ENCODE measurements around the gene GOLGA8B. TPM values are rescaled to one million over a fixed set of nuclear protein-coding genes. Genes with fewer than 3 reads are reported as not detected.

The GOLGA8B gene
- total RNA-seq, 8 experiments from 2014 or later, result 25.2 to 84.8 (median 48.2) TPM

DNA sequence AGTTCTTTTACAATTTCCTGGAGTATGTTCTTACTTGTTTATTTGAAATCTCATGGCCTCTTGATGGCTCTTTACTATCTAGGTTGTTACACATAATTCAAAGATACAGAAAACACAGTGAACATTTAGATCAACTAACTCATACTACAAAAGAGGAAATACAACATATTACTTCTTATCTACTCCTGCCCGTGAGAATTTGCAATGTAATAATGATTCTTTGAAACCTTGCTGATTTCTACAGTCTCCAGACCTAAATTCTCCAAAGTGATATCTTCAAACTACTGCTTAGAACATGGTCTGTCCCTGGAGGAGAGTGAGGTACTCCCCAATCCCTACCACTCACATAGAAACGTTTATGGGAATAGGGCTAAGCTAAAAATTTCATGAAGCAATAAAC, 29.9 kb upstream of the GOLGA8B start:
- no peak overlapping the region for H3K4me3 ChIP-seq
- peaks cover 0 to 15% of the 10 kb centered on the region in 2 donors for H3K4me1 ChIP-seq (replicated peaks in 1 of 2)
- 0 to 100% (median 21%) methylated on average over 1 to 2 of the region's 2 CpGs; no CpG with 5 or more reads in 1 of the 10 experiments for WGBS, 10 experiments
- H3K27ac ChIP-seq, result no peak overlapping the region
- in situ Hi-C loops (cut with MboI; ENCODE audit: low pct_unique_long_range_greater_than_20kb in 2 of 9, low sequenced_read_pairs in 9 of 9, unreplicated experiment in 9 of 9), result loop anchor here in 2 of 9 experiments (10.0 to 25.0 kb wide), 2 partner anchors 299 to 302 kb away; no protein-coding TSS in a partner anchor
- ATAC-seq (replicated peaks in 6 of 8), result no peak

DNA sequence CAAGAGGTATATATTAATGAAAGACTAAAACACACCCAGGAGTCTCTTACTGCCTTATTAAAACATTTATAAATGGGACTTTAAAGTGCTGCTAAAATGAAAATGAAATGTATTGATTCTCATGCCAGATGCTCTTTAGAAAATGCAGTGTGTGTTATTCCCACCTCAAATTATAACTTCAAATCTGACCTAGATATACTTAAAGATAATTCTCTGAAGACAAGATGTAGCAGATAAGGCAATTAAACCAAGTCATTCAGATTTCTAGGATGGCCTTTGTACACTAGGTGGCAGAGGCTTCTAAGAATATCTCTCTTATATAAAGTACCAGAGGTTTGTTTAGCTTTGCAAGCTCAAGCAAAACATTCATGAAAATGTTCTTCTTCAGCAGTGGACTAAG, 26.9 kb upstream of the GOLGA8B start:
- peak in 3 of 8 experiments; percentile 41 to 64 (median 59) for ATAC-seq (replicated peaks in 6 of 8)
- peaks cover 0 to 15% of the 10 kb centered on the region in 2 donors for H3K4me1 ChIP-seq (replicated peaks in 1 of 2)
- H3K27ac ChIP-seq, result no peak overlapping the region
- no peak overlapping the region for H3K4me3 ChIP-seq
- in situ Hi-C loops (cut with MboI; ENCODE audit: low pct_unique_long_range_greater_than_20kb in 2 of 9, low sequenced_read_pairs in 9 of 9, unreplicated experiment in 9 of 9), result loop anchor here in 2 of 9 experiments (10.0 to 25.0 kb wide), 2 partner anchors 302 to 304 kb away; no protein-coding TSS in a partner anchor

- peak in 1 of 8 experiments; percentile 56 for ATAC-seq (replicated peaks in 6 of 8)
- Histone ChIP-seq H3K4me1 (replicated peaks in 1 of 2) (peaks cover 0 to 15% of the 10 kb centered on the region in 2 donors), H3K27ac (no peak overlapping the region), H3K4me3 (no peak overlapping the region)
- in situ Hi-C loops (cut with MboI; ENCODE audit: low pct_unique_long_range_greater_than_20kb in 2 of 9, low sequenced_read_pairs in 9 of 9, unreplicated experiment in 9 of 9), result loop anchor here in 2 of 9 experiments (10.0 to 25.0 kb wide), 2 partner anchors 303 to 305 kb away; no protein-coding TSS in a partner anchor
- WGBS, 10 experiments, result 26 to 86% (median 65%) methylated on average over 2 to 10 of the region's 12 CpGs
Observed at GRCh38 chr15:34609102-34610057, 25.9 kb upstream of the GOLGA8B start.

GRCh38 chr15:34608517-34608916, 25.1 kb upstream of the GOLGA8B start:
- in situ Hi-C loops (cut with MboI; ENCODE audit: low pct_unique_long_range_greater_than_20kb in 2 of 9, low sequenced_read_pairs in 9 of 9, unreplicated experiment in 9 of 9), result loop anchor here in 1 of 9 experiments (25.0 kb wide), 1 partner anchor 304 kb away; no protein-coding TSS in a partner anchor
- no peak overlapping the region for H3K4me3 ChIP-seq

GRCh38 chr15:34607832-34608231, 24.4 kb upstream of the GOLGA8B start:
- in situ Hi-C loops (cut with MboI; ENCODE audit: low pct_unique_long_range_greater_than_20kb in 2 of 9, low sequenced_read_pairs in 9 of 9, unreplicated experiment in 9 of 9), result loop anchor here in 1 of 9 experiments (25.0 kb wide), 1 partner anchor 304 kb away; no protein-coding TSS in a partner anchor
- Histone ChIP-seq H3K4me1 (replicated peaks in 1 of 2) (peaks cover 0 to 15% of the 10 kb centered on the region in 2 donors), H3K4me3 (no peak overlapping the region), H3K27ac (no peak overlapping the region)
- ATAC-seq (replicated peaks in 6 of 8), result no peak

More at GRCh38 chr15:34608517-34608916, 25.1 kb upstream of the GOLGA8B start:
- Histone ChIP-seq H3K4me1 (replicated peaks in 1 of 2) (peaks cover 0 to 15% of the 10 kb centered on the region in 2 donors), H3K27ac (no peak overlapping the region)
- 38 to 81% (median 54%) methylated on average over 1 of the region's 1 CpG; no CpG with 5 or more reads in 2 of the 10 experiments for WGBS, 10 experiments
- ATAC-seq (replicated peaks in 6 of 8), result no peak

DNA sequence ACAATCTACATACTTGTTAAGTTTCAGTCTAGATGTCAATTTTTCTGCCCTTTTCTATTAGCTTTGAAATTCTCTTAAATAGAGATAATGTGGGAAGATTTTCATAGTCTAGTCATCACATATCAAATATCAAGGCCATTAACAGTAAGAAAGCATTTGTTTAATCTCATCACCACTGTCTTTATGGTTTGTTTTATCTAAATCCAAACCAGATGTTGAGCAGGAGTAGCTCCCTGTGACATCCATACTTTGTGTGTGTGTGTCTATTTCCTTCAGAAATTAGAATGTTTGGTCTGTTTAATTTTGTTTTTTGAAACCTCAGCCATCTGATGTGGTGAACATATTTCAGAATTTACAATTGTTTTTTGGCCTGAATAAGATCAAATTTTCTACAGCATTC, 23.1 kb upstream of the GOLGA8B start:
- no peak overlapping the region for H3K27ac ChIP-seq
- peaks cover 0 to 15% of the 10 kb centered on the region in 2 donors for H3K4me1 ChIP-seq (replicated peaks in 1 of 2)
- in situ Hi-C loops (cut with MboI; ENCODE audit: low pct_unique_long_range_greater_than_20kb in 2 of 9, low sequenced_read_pairs in 9 of 9, unreplicated experiment in 9 of 9), result loop anchor here in 1 of 9 experiments (25.0 kb wide), 1 partner anchor 306 kb away; no protein-coding TSS in a partner anchor
- ATAC-seq (replicated peaks in 6 of 8), result peak in 2 of 8 experiments; percentile 54 to 78
- H3K4me3 ChIP-seq, result no peak overlapping the region

DNA sequence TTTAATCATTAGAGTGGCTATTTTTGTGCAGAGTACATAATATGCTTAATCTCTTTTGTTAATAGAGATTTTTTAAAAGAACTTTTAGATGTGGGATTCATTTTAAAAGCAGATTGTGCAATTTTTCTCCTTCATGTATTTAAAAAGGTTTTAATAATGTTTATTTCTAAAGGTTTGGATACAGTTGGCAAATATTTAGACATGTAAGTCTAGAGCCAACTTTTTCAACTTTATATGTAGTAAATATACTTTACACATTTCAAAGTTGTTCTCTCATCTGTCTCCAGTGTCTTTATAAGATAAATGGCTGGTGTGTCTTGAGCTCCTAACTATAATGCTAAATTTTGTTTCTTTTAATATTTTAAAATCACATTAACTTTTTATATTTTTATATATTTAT, 22.7 kb upstream of the GOLGA8B start:
- in situ Hi-C loops (cut with MboI; ENCODE audit: low pct_unique_long_range_greater_than_20kb in 2 of 9, low sequenced_read_pairs in 9 of 9, unreplicated experiment in 9 of 9), result loop anchor here in 1 of 9 experiments (25.0 kb wide), 1 partner anchor 306 kb away; no protein-coding TSS in a partner anchor
- Histone ChIP-seq H3K4me3 (no peak overlapping the region), H3K4me1 (replicated peaks in 1 of 2) (peaks cover 0 to 15% of the 10 kb centered on the region in 2 donors), H3K27ac (no peak overlapping the region)
- no peak for ATAC-seq (replicated peaks in 6 of 8)

DNA sequence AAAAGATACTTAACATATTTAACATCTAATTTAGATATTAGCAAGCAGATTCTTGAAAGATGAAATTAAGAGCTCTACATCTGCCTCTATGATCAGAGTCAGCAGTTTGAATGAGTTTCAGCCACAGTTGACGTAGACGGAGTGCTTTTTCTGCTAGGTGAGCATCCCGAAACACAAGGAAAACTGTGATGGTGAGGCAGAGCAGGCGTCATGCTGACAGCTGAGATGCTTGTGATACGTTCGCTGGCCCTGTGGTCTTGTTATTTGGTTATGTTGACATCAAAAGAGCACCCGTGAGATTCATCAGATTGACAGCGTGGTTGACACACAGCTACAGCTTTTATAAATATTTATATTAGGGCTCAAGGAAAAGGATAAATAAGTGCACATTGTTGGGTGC, 19.6 kb upstream of the GOLGA8B start:
- WGBS, 10 experiments, result 21 to 93% (median 65%) methylated on average over 3 to 8 of the region's 8 CpGs; no CpG with 5 or more reads in 2 of the 10 experiments
- no peaks in the 10 kb centered on the region for H3K4me1 ChIP-seq (replicated peaks in 1 of 2)
- ATAC-seq (replicated peaks in 6 of 8), result no peak
- in situ Hi-C loops (cut with MboI; ENCODE audit: low pct_unique_long_range_greater_than_20kb in 2 of 9, low sequenced_read_pairs in 9 of 9, unreplicated experiment in 9 of 9), result loop anchor here in 1 of 9 experiments (25.0 kb wide), 1 partner anchor 309 kb away; no protein-coding TSS in a partner anchor
- no peak overlapping the region for H3K27ac ChIP-seq
- no peak overlapping the region for H3K4me3 ChIP-seq

DNA sequence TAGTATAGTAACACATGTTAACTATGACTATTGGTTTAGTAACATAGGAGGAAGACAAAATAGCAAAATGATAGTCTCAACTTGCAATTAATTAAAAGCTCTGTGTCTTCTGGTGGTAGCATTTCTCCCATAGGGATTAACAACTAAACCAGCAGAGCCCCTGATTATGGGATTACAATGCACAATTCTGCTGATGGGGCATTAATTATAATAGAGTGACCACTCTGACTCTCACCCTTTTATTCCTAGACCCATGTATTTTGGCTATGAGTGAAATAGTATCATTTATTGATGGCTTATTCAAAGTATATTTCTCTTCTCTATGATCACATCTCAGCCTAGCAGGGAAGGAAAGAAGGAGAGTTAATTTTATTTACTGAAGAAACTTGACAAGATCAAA, 17.5 kb upstream of the GOLGA8B start:
- H3K4me1 ChIP-seq (replicated peaks in 1 of 2), result no peaks in the 10 kb centered on the region
- H3K4me3 ChIP-seq, result no peak overlapping the region
- in situ Hi-C loops (cut with MboI; ENCODE audit: low pct_unique_long_range_greater_than_20kb in 2 of 9, low sequenced_read_pairs in 9 of 9, unreplicated experiment in 9 of 9), result loop anchor here in 1 of 9 experiments (25.0 kb wide), 1 partner anchor 311 kb away; no protein-coding TSS in a partner anchor
- no peak for ATAC-seq (replicated peaks in 6 of 8)
- no peak overlapping the region for H3K27ac ChIP-seq

DNA sequence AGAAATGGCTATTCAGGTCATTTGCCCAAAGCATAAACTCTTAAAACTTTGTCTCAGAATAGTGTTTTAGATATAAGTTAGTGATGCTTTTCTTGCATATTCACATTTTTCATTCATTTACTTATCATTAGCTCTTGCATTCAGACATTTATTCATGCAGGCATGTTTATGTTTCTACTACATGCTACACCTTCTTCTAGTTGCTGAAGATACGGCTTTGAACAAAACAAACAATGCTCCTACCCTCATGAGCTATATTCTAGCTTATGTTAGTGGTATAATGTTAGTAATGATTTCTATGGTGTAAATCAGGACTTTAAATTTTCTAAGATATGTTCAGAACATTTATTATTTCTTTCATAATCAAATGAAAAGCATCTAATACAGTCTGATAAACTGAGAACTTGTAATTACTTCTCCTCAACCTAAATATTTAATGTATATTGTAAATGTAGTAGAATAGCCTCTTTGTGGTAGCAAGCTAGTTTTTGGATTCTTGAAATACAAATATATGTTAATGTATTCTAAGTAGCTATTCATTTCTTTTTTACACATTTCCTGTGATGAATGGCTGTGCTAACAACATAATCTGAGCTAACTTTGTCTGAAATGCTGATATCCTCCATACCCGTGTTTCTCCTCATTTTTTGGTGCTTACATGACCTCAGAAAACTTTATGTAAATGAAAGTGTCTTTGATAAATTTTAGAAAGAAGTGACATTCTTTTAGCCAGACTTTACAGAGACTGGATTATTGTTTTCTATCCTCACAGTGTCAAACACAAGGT, 15.5 kb upstream of the GOLGA8B start:
- Histone ChIP-seq H3K27ac (no peak overlapping the region), H3K4me1 (replicated peaks in 1 of 2) (no peaks in the 10 kb centered on the region), H3K4me3 (no peak overlapping the region)
- in situ Hi-C loops (cut with MboI; ENCODE audit: low pct_unique_long_range_greater_than_20kb in 2 of 9, low sequenced_read_pairs in 9 of 9, unreplicated experiment in 9 of 9), result loop anchor here in 3 of 9 experiments (25.0 kb wide), 3 partner anchors 237 to 537 kb away; partner anchors contain the start of gene LPCAT4 (in 2 of the 3)
- peak in 3 of 8 experiments; percentile 51 to 80 (median 73) for ATAC-seq (replicated peaks in 6 of 8)
- 0 to 100% (median 60%) methylated on average over 1 to 2 of the region's 2 CpGs; no CpG with 5 or more reads in 1 of the 10 experiments for WGBS, 10 experiments

DNA sequence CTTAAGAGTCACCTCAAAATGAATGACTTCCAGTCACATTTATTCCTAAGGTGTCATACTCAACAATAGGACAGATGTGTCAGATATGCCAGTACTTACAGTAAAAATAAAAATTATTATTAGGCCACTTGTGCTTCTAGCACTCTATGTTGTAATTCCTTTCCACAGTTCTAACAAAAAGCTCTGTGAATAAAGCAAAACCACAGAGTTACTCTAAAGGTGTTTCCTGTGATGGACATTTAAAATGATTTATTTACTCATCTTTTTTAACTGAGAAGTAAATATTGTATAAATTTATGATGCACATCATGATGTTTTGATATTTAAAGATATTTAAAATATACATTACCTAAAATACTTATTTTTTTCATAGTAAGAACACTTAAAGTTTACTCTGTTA, 13.9 kb upstream of the GOLGA8B start:
- ATAC-seq (replicated peaks in 6 of 8), result no peak
- Histone ChIP-seq H3K4me1 (replicated peaks in 1 of 2) (no peaks in the 10 kb centered on the region), H3K27ac (no peak overlapping the region), H3K4me3 (no peak overlapping the region)
- in situ Hi-C loops (cut with MboI; ENCODE audit: low pct_unique_long_range_greater_than_20kb in 2 of 9, low sequenced_read_pairs in 9 of 9, unreplicated experiment in 9 of 9), result loop anchor here in 3 of 9 experiments (25.0 kb wide), 3 partner anchors 235 to 535 kb away; partner anchors contain the start of gene LPCAT4 (in 2 of the 3)

GRCh38 chr15:34594361-34594760, 10.9 kb upstream of the GOLGA8B start:
- in situ Hi-C loops (cut with MboI; ENCODE audit: low pct_unique_long_range_greater_than_20kb in 2 of 9, low sequenced_read_pairs in 9 of 9, unreplicated experiment in 9 of 9), result loop anchor here in 3 of 9 experiments (25.0 kb wide), 3 partner anchors 232 to 532 kb away; partner anchors contain the start of gene LPCAT4 (in 2 of the 3)
- H3K27ac ChIP-seq, result no peak overlapping the region
- H3K4me1 ChIP-seq (replicated peaks in 1 of 2), result peaks cover 0 to 12% of the 10 kb centered on the region in 2 donors
- 7 to 100% (median 51%) methylated on average over 1 to 3 of the region's 3 CpGs; no CpG with 5 or more reads in 3 of the 10 experiments for WGBS, 10 experiments
- ATAC-seq (replicated peaks in 6 of 8), result no peak
- H3K4me3 ChIP-seq, result no peak overlapping the region

Data from motor neuron (in vitro differentiated cells).